Left cardiac atrium (tissue), 2 donors: ENCODE data around the gene GTF2H4. TPM values are rescaled to one million over a fixed set of nuclear protein-coding genes. Genes with fewer than 3 reads are reported as not detected.

ENCODE experiments used
- microRNA-seq, 2 donors: library from miRNA; unstranded; fragments of <30 nt; microRNA quantifications; one replicate each; pipeline ENCODE4 v1.2.0, GENCODE V29; 2020
- total RNA-seq, 2 donors: library from RNA; stranded (reverse); fragmentation: NEBNext Ultra II Directional; extraction: Animal tissue kit (Norgen Biotek cat#: 25700); gene quantifications; one replicate each; pipeline ENCODE4 v1.2.1, GENCODE V29; 2021
- donor health status: DM: no; HTN: yes; CAD: no; lungs with severe emphysema.
- donor health status: DM: yes; HTN: yes; CAD: no.

GTF2H4 gene
- total RNA-seq, 2 donors from 2014 or later = 24.4 to 25.3 TPM

Small RNAs within 50 kb of the gene (microRNA-seq; reads per million reads assigned to microRNA genes)
- 0.20 to 0.54 reads per million in 2 donors for gene MIR4640

Other genes starting within 250 kb of the GTF2H4 start
- gene DHX16, start 235.2 kb upstream of the GTF2H4 start, total RNA-seq = 10 to 100 TPM; 17.6 to 18.6 TPM
- gene PPP1R18, start 221.6 kb upstream of the GTF2H4 start, total RNA-seq = 10 to 100 TPM; 28.0 to 36.8 TPM
- 1 to 10 TPM; 5.3 to 6.3 TPM for gene NRM, start 217.2 kb upstream of the GTF2H4 start, total RNA-seq
- gene MDC1, start 190.9 kb upstream of the GTF2H4 start, total RNA-seq = 10 to 100 TPM; 19.1 to 25.6 TPM
- gene TUBB, start 187.9 kb upstream of the GTF2H4 start, total RNA-seq = 100 to 1,000 TPM; 276 to 303 TPM
- 100 to 1,000 TPM; 170 to 179 TPM for gene FLOT1, start 165.5 kb upstream of the GTF2H4 start, total RNA-seq
- gene IER3, start 163.7 kb upstream of the GTF2H4 start, total RNA-seq = 10 to 100 TPM; 23.0 to 81.5 TPM
- 10 to 100 TPM; 58.4 to 60.2 TPM for gene DDR1, start 23.7 kb upstream of the GTF2H4 start, total RNA-seq
- gene VARS2, start 6.0 kb downstream of the GTF2H4 start, total RNA-seq = 10 to 100 TPM; 14.0 to 18.7 TPM
- not detected for gene SFTA2, start 24.0 kb downstream of the GTF2H4 start, total RNA-seq
- not detected for gene MUCL3, start 32.8 kb downstream of the GTF2H4 start, total RNA-seq
- gene MUC21, start 75.5 kb downstream of the GTF2H4 start, total RNA-seq = not detected
- under 1 TPM in 1 of 2 donors, not detected in 1; 0.06 TPM for gene MUC22, start 102.3 kb downstream of the GTF2H4 start, total RNA-seq
- not detected for gene C6orf15, start 204.4 kb downstream of the GTF2H4 start, total RNA-seq
- 1 to 10 TPM; 1.1 to 1.9 TPM for gene PSORS1C1, start 206.6 kb downstream of the GTF2H4 start, total RNA-seq
- under 1 TPM in 1 of 2 donors, not detected in 1; 0.10 TPM for gene CDSN, start 212.2 kb downstream of the GTF2H4 start, total RNA-seq
- not detected for gene PSORS1C2, start 230.9 kb downstream of the GTF2H4 start, total RNA-seq
- 10 to 100 TPM; 10.4 to 11.0 TPM for gene CCHCR1, start 249.6 kb downstream of the GTF2H4 start, total RNA-seq